ENCODE data around the gene ATG9B. TPM values are rescaled to one million over a fixed set of nuclear protein-coding genes. Genes with fewer than 3 reads are reported as not detected.
"Not testable (repeated sequence)": the region's sequence is repeated elsewhere in the genome, so short reads cannot be mapped to it uniquely, and the experiment has no call there.

The ATG9B gene
- total RNA-seq, 1 donor from 2014 or later = 25.8 TPM

DNA sequence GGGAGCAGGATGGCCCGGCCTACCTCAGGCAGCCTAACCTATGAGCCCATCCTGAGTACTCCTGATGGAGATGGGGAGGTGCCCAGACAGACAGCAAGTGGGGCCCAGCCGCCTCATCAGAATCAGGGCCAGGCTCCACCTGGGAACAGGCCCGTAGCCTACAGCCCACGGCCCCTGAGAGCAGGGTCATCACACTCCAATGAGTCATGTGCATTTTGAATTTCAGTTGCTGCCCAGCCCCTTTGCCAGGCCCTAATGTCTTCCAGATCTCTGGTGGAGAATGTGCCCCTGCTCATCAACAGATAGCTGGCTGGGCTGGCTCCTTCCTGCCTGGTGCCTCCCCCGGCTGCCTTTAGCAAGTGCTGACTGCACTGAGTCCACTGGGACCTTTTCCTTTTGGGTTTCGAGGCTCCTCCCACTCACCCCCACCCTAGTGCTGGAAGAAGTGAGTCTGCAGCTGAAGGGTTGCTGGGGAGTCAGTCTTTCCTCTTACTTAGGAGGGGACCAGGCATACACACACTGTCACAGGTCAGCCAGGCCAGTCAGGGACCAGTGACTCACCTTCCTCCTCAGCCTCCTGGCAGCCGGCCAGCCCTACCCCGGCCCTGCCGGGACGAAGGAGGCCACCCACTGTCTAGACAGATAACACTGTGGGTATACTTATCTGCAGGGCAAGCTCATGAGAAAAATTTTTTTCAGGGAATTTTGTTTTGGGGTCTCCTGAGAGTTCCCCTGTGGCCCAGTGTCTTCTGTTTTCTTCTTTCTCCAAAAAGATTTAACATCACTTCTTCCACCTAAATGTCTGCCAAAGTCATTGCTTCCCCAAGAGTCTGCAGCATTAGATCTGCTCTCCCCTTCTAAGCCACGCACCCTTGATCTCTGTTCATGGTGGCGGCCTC is 14.9 kb upstream of the ATG9B start:
- no peak for DNase-seq

DNA sequence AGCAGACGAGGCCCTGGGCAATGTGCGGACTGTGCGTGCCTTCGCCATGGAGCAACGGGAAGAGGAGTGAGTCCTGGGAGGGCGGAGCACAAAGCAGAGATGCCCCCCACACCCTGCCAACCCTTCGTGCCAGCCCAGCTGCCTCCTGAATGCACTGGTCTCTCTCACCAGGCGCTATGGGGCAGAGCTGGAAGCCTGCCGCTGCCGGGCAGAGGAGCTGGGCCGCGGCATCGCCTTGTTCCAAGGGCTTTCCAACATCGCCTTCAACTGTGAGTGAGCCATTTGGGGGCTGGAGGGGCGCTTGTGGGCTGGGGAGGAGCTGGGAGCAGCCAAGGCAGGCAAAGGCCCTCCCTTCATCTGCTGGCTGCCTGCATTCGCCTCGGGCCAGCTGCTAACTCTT is 11.6 kb upstream of the ATG9B start:
- DNase-seq = no peak

DNA sequence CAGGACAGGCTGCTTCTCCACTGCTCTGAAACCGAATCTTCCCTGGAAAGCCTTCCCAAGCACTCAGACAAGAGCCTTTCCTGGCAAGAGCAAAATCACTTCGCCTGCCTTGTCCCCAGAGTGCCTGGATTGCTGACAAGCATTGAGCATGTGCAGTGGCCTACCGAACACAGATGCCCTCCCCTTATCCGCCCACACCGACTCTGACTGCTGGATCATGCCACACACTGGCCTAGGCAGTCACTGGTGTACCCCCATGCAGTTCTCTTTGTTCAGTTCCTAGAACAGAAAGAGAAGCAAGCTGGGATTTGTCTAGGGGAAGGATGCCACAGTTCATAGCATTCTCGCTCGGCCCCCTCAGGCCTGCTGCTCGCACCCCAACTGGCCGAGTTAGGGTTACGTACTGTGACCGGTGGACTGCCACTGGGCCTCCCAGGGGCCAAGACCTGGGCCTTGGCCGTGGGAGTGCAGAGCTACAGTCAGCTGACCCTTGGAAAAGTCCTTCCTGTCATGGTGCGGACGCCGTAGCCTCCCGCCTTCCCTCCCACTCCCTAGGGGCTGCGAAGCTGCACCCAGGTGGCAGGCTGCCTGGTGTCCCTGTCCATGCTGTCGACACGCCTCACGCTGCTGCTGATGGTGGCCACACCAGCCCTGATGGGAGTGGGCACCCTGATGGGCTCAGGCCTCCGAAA is 10.9 kb upstream of the ATG9B start:
- no peak for DNase-seq

DNA sequence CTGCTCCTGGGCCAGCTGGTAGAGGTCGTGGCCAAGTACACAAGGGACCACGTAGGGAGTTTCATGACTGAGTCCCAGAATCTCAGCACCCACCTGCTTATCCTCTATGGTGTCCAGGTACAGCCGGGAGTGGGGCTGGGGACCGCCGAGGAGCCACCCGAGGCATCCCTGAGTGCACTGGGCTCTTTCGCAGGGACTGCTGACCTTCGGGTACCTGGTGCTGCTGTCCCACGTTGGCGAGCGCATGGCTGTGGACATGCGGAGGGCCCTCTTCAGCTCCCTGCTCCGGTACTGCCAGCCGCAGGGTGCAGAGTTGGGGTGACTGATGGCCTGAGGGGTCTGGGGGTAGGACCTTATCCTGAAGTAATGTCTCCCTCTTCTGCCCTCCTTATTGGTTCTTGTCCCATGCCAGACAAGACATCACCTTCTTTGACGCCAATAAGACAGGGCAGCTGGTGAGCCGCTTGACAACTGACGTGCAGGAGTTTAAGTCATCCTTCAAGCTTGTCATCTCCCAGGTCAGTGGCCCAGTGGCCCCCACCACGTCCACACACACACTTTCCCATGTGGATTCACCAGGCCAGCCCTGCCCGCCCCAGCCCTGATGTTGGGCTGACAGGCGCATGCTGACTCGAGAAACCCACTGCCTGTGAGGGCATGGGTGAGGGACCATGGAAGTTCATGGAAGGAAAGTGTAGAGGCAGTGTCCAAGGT is 10.2 kb upstream of the ATG9B start:
- DNase-seq = no peak

DNA sequence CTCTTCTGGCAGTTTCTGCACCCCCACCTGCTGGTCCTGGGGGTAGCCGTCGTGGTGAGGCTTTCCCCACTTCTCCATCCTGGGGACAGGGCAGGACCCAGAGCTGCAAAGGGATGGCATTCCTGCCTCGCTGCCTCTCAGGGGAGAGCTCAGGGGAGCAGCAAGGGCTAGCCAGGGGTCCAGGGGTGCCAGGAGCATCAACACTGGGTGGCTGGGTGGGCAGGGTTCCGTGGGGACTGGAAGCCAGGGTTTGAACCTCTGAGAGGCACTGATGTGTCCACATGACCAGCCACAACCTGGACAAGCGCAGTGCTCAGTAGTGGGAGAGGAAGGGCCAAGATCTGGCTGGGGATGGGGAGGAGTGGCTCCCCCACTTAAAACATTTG is 9.6 kb upstream of the ATG9B start:
- DNase-seq = no peak

DNA sequence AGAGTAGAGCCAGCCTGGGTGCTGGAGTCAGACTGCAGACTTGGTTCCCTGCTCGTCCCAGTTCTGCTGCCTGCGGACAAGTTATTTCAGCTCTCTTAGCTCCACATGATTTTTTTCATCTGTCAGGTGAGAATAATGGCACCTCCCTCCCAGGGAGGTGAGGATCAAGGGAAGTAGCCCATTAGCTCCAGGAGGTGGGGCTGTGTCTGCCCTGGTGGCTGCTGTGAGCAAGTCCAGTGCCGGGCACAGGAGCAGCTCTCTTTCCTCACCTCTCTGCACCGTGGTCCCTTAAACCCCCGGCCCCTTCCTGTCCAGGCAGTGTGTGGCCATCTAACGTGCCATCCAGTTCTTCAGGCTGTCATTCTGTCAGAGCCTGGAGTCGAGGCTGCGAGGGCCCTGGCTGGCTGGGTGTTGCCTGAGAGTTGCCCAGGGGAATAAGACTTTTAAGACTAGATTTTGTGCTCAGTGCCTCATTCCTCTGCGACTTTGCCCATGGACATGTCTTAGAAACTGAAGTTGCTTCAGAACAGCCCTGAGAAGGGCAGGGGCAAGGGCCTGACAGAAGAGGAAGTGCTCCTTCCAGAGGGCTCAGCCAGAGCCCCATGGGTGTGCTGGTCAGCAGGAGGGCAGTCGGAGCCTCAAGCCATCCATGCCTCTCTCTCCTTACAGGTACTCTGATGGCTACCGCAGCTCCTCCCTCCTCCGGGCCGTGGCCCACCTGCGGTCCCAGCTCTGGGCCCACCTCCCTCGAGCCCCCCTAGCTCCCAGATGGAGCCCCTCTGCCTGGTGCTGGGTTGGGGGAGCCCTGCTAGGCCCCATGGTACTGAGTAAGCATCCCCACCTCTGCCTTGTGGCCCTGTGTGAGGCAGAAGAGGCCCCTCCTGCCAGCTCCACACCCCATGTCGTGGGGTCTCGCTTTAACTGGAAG is 8.9 kb upstream of the ATG9B start:
- DNase-seq = no peak

DNA sequence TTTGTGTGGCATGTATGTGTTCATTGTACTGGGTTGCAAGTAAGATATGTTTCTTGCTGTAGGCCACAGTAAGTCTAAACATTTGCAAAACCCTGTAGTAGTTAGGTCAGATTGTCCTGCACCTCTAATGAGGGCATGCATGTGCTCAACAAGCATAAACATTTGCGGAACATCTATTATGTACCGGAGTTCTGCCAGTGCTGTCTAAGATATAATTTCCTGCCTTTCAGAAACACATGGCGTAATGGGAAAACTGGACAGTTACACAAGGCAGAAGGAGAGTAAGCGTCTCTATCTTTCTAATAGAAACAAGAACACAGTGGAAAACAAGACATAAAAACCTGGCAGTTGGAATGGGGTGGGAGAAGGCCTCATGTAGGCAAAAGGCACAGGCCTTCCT is 6.7 kb upstream of the ATG9B start:
- no peak for DNase-seq

DNA sequence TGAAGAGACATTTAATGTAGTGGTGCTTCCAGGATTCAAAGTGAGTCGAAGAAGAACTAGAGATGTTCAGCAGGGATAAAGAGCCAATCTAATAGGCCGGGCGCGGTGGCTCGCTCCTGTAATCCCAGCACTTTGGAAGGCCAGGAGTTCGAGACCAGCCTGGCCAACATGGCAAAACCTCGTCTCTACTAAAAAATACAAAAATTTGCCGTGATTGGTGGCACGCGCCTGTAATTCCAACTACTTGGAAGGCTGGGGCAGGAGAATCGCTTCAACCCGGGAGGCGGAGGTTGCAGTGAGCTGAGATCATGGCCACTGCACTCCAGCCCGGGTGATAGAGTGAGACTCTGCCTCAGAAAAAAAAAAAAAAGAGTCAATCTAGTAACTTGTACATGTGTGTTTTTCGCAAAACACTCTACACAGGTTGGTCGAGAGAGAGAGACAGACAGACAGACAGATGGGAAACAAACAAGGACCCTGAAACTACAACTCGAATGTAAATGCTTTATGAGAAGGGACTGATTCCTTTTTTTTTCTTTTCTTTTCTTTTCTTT is 4.7 kb upstream of the ATG9B start:
- DNase-seq = no peak

DNA sequence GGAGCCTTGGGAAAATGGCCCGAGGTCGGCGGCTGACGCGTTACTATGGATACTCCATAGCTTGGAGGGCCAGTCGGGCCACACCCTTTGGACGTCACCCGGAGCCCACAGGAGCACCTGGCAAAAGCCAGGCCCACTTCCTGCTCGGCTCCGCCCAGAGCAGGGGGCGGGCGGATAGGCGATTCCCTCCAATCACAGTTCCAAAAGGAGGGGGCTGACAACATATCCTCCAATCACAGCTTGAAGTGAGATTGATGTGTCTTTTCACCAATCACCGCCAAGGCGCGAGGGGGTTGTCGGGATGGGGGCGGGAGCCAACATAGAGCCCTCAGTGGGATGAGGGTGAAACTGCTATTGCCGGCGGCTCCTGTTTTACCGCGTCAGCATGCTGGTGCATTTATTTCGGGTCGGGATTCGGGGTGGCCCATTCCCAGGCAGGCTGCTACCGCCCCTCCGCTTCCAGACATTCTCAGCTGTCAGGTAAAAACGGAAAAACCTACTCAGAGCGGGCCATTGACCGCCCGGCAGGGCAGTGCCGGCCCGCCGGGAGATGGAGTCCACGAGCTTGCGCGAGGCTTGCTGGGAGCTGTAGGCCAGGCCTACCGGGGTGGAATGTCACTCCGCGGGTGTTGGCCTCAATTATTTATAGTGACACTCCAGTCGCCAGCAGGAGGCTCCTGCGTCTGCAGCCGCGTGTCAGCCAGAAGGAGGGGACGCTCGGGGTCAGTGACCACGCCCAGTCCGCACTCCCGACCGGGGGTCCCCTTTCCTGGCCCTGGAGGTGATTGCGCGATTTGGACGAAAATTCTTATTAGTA is 4.0 kb upstream of the ATG9B start, which contains the start of gene ABCB8:
Gene ABCB8 (plus strand): TSS at position 320 of the 817 bp plus-strand sequence. CDS start 66 bp downstream, at position 386.
- peak; percentile 100 for DNase-seq

DNA sequence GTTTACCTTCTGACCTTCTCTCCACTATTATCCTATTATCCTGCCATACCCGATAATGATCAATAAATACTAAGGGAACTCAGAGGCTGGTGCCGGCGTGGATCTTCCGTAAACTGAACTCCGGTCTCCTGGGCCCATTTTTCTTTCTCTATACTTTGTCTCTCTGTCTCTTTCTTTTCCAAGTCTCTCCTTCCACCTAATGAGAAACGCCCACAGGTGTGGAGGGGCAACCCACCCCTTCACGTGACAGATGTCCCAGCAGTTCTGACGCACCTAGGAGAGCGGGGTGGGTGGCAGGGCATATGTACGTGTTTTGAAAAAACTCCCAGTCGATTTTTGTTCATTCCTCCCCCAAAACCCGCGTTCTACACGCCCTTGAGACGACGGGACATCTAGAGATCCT is 3.4 kb upstream of the ATG9B start:
- not testable (repeated sequence) for DNase-seq

DNA sequence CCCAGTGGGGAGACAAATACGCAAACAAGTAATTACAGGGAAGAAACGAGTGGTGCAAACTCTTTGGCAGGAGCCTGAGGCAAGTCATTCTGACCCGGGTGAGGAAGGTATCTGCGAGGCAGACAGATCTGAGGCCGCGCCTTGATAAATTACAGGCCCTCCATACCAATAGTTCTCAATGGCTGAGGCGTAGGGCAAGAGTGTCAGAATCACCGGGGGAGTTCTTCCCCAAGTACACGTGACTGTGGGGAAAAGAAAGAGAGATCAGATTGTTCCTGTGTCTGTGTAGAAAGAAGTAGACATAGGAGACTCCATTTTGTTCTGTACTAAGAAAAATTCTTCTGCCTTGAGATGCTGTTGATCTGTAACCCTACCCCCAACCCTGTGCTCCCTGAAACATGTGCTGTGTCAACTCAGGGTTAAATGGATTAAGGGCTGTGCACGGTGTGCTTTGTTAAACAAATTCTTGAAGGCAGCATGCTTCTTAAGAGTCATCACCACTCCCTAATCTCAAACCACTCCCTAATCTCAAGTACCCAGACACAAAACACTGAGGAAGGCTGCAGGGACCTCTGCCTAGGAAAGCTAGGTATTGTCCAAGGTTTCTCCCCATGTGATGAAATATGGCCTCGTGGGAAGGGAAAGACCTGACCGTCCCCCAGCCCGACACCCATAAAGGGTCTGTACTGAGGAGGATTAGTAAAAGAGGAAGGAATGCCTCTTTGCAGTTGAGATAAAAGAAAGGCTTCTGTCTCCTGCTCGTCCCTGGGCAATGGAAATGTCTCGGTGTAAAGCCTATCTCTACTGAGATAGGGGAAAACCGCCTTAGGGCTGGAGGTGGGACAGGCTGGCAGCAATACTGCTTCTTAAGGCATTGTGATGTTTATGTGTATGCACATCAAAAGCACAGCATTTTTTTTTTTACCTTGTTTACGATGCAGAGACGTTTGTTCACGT is 2.8 kb upstream of the ATG9B start:
- DNase-seq = not testable (repeated sequence)

DNA sequence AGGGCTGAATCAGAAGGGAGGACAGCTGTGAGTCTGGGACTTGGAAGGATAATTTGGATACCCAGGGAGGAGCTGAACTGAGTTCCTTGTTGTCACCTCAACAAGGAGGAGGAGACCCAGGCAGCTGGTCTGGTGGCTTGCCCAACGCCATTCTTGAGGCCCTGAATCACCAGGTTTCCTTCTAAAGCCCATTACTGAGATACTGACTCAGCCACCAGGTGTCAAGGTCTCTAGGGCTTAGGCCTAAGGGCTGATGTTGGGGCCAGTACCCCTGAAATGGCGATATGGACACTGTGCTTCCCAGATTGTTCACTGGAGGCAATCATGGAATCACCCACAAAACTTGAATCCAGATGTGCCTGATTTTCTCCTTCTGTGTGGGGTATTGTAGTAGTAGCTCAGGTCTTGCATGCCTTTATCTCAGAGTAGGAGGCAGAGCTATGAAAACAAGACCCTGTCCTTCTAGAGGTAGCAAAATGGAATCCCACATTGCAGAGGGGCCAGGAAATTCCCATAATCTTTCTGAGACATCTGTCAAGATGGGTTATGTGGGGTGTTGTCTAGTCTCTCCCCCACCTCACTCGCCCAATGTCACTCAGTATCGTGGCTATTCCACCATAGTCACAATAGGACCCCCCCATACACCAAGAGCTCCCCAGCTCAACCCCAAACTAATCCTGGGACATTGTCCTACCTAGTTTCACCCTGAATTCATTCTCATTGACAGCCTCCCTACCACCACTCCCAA is 1.8 kb upstream of the ATG9B start:
- DNase-seq = no peak

DNA sequence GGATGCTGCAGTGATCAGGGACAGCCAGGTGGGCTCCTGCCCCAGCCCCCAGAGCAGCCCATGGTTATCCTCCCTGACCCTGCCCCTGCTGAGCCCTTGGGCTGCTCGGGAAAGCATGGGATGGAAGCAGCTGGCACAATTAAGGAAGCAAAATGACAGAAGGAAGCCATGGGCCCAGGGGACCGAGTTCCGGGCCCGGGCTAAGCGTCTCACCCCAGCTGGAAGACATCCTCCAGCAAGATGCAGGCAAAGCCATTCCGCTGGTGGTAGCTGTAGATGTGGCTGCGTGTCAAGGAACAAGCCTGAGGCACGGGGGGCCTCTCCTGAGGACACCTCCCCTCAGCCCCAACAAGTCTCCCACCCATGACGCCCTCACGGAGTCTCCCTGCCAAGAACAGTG is 1.1 kb downstream of the ATG9B start:
- no peak for DNase-seq

DNA sequence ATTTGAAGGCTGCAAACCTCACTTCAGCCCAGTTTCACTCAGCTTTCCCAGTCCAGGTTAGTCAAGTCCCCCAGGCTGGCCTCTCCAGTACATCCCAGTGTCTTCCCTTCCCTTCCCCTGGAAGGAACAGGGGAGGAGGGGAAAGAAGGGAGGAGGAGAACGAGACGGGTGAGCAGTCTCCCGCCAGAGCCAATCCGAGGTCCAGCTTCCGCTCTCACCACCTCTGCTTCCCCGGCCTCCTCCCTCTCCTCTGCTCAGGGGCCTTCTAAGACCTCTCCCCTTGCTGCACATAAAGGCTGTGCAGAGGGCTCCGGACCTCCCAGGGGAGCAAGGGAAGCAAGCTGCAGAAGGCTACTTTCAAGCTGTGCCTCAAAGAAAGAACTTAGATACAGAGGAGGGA is 4.1 kb downstream of the ATG9B start:
- DNase-seq = no peak

DNA sequence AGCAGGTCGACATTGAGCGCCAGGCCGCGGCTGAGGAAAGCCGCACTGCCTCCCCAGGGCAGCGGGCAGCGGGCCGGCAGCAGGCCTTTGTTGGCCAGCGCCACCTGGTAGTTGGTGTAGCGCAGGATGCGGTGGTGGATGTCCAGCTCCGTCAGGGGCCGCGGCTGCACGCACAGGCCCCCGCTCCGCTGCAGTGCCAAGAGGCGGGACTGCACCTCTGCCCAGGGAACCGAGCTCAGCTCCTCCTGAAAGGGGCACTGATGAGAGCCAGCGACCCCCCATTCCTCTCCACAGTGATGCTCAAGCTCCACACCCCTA is 5.2 kb downstream of the ATG9B start:
- DNase-seq = no peak

DNA sequence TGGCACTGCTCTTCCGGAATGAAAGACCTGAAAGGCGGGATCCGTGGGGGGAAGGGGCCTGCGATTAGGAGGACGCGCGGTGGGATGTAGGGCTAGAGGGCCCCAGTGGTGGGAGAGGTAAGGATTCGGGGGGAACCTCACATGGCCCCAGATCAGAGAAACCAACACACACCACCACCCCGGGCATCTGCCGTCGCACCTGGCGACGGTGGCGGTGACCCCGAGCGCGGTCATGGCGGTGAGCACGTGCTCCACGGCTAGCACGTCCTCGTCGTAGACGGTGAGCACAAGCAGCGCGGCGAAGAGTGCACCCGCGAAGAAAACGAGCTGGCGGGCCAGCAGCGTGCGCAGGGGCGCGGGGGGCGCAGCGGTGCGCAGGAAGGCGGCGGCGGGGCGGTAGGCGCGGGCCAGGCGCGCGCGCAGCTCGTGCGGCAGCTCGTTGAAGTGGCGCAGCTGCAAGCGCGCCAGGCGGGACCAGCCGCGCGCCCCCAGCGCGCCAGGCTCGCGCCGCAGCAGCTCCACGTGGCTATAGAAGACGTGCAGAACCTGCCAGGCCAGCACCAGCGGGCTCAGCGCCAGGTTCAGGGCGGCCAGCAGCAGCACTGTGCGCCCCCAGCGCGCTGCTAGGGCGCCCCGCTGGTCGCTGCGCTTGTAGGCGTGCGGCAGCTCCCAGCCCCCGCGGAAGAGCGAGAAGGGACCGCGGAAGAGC is 5.7 kb downstream of the ATG9B start:
- peak; percentile 75 for DNase-seq

DNA sequence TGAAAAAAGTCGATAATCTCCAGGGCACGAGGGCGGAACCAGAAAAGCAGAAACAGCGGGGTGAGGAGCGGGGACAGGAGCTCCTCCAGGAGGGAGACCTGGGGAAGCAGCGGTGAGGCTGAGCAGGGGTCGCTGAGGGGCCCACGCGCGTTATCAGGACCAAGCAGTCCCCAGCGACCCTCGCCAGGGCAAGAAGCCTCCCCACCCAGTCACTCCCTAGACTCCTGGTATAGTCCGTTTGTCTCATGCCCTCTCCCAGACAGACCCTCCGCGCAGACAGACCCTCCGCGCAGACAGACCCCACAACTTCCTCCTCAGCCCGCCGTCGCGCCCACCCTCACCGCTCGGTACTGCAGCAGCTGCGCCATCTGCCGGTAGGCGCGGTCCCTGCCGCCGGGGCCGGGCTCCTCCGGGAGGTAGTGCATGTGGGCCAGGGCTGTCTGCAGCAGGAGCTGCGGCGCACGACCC is 6.3 kb downstream of the ATG9B start:
- peak; percentile 79 for DNase-seq

DNA sequence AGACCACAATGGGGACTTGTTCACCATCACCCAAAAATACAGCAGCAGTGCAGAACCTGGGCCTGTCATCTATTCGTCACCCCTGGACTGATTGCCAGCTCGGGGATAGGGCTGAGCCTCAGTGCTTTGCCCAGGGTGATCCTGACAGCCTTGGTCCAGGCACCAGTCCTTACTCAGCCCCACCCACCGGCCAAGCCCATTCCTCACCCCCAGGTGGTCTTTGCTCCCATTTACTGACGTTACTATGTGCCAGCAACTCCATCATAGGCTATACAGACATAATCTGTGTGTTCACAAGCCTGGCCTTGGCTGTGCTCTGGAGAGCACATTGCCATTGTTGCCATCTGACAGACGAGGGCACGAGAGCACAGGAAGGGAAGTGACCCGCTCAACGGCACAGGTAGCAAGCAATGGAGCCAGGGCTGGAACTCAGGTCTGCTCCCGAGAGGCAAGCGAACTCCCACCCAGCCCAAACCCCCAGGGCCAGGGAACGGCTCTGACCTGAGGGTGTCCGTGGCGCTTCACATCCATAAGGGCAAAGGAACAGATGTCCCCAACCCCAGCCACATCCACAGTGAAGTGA is 6.8 kb downstream of the ATG9B start:
- DNase-seq = no peak

Measured in tongue (tissue), 2 donors.